NOMO-1 treated with DMSO at 0.1 percent for 48 hours (cell line): ENCODE results near the gene TACR1.
A peak's percentile ranks its signal among the peaks of the same experiment; 100 is the strongest.
"Not testable (repeated sequence)": the region's sequence is repeated elsewhere in the genome, so short reads cannot be mapped to it uniquely, and the experiment has no call there.

ENCODE experiments used
- DNase-seq: peaks from one replicate; lab custom pipeline; 2025; ENCODE audit not compliant: unreplicated experiment; lab: John Stamatoyannopoulos, UW

Gene TACR1

DNA sequence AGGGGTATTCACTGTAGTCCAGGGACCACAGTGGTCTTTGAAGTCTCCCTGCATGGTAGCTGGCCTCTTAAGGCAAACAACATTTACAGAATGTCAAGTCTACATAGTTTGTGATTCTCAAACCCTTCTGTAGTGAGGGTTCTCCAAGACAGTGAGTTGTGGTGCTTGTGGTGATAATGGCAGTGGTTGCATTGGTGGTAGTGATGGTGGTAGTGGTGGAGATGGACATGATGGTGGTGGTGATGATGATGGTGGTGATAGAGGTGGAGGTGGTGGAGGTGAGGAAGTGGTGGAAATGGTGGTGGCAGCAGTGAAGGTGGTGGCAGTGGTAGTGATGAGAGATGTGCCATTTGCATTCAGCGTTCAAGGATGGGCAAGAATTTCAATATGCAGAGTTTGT, 104.9 kb downstream of the TACR1 start:
- no peak for DNase-seq

GRCh38 chr2:75090770-75091515, 108.4 kb downstream of the TACR1 start:
- DNase-seq: no peak

GRCh38 chr2:75089471-75089870, 109.8 kb downstream of the TACR1 start:
- no peak for DNase-seq

- no peak for DNase-seq
Observed at GRCh38 chr2:75088791-75089190, 110.5 kb downstream of the TACR1 start.

GRCh38 chr2:75087736-75088135, 111.6 kb downstream of the TACR1 start:
- DNase-seq: no peak

- no peak for DNase-seq
Observed at GRCh38 chr2:75079575-75079974, 119.7 kb downstream of the TACR1 start.

- no peak for DNase-seq
Observed at GRCh38 chr2:75077909-75078308, 121.4 kb downstream of the TACR1 start.

- DNase-seq: no peak
Observed at GRCh38 chr2:75076088-75076487, 123.2 kb downstream of the TACR1 start.

- DNase-seq: no peak
Observed at GRCh38 chr2:75074708-75075107, 124.6 kb downstream of the TACR1 start.

DNA sequence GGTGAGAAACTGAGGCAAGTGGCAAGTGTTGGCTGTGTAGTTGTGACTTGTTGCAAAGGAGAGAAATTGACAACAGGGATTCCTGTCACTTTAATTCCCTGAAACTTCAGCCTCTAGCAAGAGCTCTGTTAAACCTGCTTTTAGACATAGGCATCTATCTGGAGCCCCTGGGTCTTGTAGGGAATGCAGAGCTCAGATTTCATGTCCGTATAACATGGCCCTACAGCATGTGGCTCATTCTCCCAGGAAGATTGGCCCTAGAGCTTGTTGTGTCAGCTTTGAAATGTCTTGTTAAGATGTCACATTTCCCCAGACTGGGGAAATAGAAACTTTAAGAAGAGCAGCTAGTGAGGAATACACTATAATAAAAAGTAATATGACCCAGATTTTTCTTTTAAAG, 125.1 kb downstream of the TACR1 start:
- no peak for DNase-seq

DNA sequence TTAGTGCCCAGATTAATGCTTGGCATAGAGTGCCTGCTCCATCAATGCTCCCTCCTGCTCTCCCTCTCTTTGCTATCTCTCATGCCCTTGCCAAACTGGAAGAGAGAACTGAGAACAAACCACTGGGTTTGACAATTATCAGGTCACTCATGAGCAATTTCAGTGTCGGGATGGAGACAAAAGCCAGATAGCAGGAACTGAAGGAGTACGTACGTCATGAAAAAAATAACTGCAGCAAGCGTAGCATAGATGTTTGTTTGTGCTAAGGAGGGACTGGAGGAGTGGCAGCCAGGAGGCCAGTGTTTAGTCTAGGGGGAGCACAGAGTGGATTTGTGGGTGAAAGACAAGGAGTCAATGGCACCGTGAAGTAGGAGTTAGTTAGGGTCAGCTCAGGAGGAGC, 127.6 kb downstream of the TACR1 start:
- DNase-seq: no peak

GRCh38 chr2:75068546-75068945, 130.8 kb downstream of the TACR1 start:
- DNase-seq: peak; percentile 22

GRCh38 chr2:75067506-75067905, 131.8 kb downstream of the TACR1 start:
- DNase-seq: no peak

- no peak for DNase-seq
Observed at GRCh38 chr2:75066121-75066902, 133.0 kb downstream of the TACR1 start.

GRCh38 chr2:75065402-75066008, 133.8 kb downstream of the TACR1 start:
- DNase-seq: no peak

DNA sequence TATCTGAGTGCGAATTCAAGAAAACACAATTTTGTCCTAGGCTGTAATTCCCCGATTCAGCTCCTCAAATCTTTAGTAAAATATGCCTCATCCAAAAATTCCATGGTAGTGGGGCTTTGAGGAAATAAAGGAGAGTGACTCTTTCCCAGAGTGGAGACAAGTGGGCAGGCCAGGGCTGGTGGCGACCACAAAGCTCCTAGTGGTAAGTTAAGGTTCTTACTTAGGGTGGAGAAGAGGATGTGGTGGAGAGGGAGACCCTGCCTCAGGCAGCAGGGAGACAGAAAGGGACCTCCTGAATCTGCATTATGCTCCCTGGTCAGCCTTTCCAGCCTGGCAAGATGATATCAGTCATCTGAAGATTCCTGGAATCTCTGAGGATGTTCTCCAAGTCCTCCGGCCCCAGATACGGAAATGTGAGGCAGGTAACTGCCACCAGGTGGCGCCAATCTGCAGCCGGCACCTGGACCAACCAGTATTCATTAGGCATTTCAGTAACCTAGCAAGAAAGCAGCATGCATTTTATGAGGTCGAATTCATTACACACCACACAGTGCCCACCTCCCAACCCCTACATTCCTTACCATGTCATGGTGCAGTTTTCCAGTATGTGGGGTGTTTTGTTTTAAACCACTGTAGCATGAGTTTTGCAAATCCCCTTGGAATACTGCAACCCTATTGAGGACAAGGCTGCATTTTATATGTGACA, 134.5 kb downstream of the TACR1 start:
- peak; percentile 48 for DNase-seq

DNA sequence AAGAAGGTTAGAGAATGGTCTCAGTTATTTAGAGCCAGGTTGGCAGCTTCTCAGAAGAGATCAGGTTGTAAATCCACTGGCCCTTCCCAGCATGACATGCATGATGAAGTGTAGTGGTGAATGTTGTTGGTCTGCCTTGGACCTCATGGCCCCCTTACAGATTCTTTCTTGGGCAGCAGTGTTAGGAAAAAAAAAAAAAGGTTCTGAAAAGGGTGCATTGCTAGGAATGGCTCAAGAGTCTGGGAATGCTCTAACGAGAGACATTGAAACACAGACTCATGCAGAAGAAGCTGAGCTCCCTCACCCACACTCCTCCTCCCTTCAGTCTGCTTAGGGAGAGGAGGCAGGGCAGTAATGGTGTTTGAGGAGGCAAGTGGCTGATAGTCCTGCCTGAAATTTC, 135.4 kb downstream of the TACR1 start:
- no peak for DNase-seq

DNA sequence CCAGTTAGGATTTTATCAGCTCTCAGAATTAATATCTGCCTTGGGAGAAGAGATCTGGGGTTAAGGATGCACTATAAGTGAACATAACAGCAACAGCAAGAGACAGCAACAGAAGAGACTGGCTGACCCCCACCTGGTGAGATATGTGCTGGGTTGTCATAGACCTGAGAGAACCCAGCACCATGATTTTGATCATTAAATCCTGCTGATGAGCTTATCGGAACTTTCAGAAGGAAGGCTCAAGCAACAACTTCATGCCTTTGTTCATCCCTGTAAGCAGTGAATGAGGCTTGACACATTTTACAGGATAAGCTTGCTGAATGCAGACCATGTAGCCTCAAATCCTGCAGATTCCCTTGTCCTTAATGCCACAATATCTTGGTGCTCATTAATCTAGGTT, 140.9 kb downstream of the TACR1 start:
- no peak for DNase-seq

- not testable (repeated sequence) for DNase-seq
Observed at GRCh38 chr2:75057150-75057549, 142.2 kb downstream of the TACR1 start.

- no peak for DNase-seq
Observed at GRCh38 chr2:75055820-75056675, 143.3 kb downstream of the TACR1 start.
